Activated naive CD4-positive, alpha-beta T cell treated with Interleukin-2 at 50 U/mL for 16 hours (primary cell): ENCODE measurements around the gene STON1.
A peak's percentile ranks its signal among the peaks of the same experiment; 100 is the strongest.
"Not testable (repeated sequence)": the region's sequence is repeated elsewhere in the genome, so short reads cannot be mapped to it uniquely, and the experiment has no call there.

Source experiments
- DNase-seq: peaks from one replicate; pipeline ENCODE4 v3.0.0-alpha.2; 2020

Gene STON1, protein sequence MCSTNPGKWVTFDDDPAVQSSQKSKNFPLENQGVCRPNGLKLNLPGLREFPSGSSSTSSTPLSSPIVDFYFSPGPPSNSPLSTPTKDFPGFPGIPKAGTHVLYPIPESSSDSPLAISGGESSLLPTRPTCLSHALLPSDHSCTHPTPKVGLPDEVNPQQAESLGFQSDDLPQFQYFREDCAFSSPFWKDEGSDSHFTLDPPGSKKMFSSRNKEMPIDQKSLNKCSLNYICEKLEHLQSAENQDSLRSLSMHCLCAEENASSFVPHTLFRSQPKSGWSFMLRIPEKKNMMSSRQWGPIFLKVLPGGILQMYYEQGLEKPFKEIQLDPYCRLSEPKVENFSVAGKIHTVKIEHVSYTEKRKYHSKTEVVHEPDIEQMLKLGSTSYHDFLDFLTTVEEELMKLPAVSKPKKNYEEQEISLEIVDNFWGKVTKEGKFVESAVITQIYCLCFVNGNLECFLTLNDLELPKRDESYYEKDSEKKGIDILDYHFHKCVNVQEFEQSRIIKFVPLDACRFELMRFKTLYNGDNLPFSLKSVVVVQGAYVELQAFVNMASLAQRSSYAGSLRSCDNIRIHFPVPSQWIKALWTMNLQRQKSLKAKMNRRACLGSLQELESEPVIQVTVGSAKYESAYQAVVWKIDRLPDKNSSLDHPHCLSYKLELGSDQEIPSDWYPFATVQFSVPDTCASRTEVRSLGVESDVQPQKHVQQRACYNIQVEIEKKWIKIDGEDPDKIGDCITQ

DNA sequence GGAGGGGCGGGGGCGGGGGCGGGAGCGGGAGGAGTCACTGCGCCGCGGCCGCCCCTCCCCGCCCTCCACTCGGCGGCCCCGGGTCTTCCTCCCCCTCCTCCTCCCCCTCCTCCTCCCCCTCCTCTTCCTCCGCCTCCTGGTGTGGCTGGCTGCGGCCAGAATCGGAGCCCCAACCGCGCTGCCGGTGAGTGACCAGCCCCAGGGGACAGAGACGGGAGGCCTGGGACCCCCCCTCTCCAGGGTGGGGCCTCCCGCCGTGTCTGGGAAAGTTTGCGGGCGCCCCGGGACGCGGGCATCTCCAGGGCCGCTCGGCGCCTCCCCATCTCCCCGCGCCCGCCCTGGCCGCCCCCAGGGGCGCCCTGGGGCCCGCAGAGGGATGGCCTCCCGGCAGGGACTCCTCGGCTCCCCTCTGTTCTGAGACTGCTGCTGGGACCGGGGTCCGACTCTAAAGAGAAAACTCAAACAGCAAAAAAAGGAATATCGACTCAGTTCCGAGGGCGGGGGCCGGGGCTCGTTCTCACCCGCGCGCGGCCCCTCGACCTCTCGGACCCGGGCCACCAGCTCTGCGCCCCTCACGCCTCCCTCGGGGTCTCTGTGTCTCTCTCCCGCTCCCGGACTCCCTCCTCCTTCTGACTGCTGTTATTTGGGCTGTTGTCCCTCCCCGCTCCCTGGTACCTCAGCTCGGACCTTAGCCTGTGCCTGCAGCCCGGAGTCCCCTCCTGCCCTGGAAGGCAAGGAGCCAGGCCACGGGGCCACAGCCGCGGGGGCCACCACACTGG is at the start of gene STON1:
TSS of gene STON1 (plus strand) at position 122 of the 779 bp plus-strand sequence. CDS start 50,480 bp downstream, outside the sequence.
- DNase-seq = peak; percentile 25

DNA sequence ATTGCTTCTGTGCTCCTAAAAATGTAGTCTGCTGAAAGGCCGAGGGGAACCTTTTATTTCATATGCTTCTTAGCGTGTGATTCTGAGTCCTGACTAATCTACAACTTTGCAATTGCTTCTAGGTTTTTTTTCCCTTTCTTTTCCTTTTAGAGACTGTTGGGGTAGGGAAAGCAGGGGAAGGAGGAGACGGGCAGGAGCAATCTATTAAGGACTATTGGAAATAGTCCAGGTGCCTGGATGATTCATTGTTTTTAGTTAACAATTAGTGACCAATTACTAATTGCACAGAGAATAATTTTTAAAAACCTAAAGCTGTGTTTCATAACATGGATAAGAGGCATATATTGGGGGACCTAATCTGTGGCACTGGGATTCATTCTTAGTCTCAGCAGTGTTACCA is 49.4 kb upstream of the STON1 start:
- DNase-seq = no peak

DNA sequence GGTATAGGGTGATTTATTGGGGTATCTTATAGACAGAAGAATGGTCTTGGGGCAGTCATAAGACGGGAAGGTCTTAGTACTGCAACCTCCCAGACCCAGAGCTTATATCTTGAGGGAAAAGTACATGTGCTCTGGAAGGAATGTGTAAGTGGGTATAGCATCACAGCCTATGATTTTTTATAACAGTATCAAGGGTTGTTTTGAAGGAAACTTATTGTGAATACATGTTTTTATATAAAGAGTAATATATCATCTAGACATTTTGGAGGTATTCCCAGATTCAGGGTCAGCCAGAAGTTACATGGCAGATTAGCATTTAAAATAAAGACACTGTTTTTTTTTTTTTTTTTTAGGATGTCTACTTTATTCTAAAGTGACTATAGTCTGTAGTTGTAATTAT is 47.6 kb upstream of the STON1 start:
- DNase-seq = no peak

DNA sequence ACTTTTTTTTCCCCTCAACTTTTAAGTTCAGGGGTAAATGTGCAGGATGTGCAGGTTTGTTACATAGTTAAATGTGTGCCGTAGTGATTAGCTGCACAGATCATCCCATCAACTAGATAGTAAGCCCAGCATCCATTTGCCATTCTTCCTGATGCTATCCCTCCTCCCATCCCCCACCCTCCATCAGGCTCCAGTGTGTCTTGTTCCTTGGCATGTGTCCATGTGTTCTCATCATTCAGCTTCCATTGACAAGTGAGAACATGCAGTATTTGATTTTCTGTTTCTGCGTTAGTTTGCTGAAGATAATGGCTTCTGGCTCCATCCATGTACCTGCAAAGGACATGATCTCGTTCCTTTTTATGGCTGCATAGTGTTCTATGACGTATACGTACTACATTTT is 47.2 kb upstream of the STON1 start:
- DNase-seq = no peak

DNA sequence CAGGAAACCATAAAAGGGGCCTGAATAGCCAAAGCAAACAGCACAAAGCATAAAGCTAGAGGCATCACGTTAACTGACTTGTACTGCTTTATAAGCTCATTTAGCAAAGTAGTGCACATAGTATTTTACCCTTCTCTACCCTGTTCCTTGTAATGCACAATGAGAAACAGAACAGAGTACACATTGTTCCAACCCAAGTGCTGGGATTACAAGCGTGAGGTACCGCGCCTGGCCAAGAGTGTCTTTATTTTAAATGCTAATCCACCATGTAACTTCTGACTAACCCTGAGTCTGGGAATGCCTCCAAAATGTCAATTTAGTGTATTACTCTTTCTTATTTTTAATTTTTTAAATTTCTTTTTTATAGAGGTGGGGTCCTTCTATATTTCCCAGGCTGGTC is 46.4 kb upstream of the STON1 start:
- no peak for DNase-seq

DNA sequence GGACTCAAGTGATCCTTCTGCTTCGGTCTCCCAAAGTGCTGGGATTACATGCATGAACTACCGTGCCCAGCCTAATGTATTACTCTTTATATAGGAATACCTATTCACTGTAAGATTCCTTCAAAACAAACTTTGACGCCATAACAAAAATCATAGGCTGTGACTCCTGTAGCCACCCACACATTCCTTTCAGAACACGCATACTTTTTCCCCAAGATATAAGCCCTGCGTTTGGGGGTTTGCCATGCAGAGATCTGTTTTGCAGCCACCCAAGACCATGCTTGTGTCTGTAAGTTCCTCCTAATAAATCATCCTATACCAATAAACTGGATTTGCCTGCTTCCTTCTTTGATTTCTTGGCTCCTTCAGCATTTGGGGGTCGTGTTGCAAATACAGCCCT is 46.0 kb upstream of the STON1 start:
- DNase-seq = no peak

DNA sequence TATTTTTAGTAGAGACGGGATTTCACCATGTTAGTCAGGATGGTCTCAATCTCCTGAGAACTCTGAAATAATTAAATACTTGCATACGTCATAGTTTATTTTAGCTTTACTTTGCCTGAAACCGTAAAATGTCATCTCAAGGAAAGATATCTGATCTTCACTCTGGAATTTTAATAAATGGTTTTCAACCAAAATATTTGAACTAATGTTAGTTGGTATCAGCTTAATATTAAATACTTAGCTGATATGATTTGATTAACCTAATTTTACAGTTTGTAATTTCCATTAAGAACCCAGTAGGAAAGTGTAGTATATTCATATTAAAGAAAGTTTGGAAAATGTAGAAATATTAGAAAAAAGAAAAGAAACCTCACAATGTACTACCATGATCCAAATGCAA is 41.4 kb upstream of the STON1 start:
- no peak for DNase-seq

DNA sequence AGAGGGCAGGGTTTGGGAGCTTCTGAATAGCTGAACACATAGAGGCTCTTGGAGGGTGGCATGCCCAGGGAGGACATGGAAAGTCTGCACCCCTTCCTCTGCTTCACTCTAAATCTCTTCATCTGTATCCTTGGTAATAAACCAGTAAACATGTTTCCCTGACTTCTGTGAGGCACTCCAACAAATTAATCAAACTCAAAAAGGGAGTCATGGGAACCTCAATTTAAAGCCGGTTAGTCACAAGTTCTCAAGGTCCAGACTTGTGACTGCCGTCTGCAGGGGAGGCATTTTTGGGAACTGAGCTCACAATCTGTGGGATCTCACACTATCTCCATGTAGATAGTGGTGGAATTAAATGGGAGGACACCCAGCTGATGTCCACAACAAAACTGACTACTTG is 33.1 kb upstream of the STON1 start:
- no peak for DNase-seq

DNA sequence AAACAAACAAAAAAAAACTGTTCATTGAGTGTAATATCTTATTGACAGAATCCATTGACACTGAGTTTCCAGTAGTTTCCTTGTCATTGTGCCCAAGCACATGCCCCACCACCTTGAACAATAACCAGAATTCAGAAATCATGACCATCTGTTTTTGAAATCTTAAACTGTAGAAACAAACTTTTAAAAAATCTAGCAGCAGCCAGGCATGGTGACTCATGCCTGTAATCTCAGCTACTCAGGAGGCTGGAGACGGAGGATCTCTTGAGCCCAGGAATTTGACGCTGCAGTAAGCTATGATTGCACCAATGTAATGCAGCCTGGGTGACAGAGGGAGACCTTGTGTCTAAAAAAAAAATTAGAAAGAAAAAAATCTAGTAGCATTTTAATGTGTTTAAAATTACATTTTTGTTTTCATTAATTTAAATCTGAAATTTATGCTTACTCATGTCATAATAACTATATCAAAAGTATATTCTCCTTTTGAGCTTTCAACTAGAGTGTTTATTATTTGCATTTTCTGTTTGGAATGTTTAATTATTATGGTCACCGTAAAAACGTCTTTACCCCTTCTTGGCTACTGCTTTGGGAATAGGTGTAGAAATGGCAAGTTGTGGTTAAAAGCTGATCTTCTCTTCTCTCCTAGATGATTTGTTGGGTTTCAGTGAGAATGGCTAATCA is 25.2 kb upstream of the STON1 start:
- DNase-seq = no peak

DNA sequence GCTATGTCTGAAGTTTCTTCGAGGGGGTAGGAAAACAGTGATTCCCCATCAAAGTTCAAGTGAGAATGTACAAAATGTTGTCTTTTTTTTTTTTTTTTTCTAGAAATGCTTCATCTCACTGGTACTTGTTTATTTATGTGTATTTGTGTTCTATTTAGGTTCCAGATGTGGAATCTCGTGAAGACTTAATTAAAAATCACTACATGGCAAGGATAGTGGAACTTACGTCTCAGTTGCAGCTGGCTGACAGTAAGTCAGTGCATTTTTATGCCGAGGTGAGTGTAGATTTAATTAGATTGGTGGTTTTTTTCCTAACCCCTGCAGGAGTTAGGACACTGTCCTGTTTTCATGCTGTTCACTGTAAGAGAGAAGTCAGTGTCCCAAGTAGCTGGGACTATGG is 22.8 kb upstream of the STON1 start:
- DNase-seq = no peak

DNA sequence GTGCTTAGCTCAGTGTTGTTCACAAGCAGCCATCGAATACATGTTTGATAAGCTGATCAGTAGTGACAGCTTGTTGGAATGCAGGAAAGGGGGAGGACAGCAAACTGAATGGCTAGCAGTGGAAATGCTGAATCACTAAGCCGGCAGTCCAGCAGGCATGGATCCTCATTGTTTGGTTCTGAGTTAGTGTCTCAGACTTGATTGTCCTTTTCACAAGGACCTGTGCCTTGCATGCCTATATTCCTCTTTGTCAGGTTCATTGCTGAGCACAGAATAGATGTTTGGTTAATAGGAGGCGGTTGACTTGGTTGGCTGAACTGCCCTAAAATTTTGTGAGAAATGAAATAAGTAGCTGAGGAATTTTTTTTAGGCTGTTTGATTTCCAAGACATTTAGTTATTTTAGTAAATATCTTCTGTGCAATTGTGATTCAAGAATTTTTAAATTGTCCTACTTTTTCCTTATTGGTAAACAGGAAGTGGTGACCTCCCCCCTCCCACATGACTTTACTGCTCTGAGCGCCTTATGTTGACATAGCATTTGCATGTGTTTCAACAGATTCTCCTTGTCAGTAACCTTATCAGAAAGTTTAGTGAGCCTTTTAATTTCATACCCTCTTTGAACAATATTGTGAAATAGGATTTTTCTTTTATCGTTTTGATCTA is 21.4 kb upstream of the STON1 start:
- DNase-seq = no peak

DNA sequence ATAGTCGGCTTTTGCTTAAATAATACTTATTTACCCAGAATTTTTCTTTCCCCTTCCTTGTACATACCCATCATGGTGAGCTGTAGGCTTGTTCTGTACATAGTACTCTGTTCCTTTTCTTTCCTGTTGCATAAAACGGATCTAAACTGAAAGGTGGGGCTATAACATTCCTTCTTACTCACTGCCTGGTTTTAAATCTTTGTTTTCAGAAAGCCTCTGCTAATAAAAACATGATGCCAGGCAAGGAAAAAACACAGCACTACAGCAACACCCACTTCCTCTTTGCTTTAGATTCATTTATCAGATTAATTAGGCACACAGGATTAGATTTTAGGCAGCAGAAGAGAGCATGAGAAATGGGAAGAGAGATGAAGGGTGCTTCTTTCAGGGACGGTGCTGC is 19.6 kb upstream of the STON1 start:
- no peak for DNase-seq

DNA sequence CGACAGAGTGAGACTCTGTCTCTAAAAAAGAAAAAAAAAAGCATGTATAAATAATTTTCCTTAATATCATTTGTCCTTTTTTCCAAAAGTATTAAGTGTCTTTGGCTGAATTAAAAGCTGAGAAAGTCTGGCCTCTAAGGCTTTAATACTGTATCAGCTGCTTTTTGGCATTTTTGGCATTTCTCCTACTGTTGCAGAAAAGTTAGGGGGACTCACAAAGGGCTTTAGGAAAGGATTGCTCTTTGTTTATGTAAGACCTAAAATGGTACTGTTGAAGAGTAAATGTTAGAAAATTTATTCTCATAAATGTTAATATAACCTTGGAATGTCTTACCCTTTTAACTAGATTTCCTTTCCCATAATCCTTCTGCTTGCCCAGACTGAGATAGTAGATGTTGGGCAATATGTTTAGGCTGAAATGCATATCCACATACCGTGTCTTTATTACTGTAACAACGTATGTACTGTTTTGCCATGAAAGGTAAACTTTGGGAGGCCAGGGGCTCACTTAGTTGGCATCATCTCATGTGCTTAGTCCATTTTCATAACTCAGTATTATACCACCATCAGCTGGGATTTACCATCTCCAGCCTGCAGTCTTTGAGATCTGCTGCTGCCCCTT is 18.0 kb upstream of the STON1 start:
- DNase-seq = no peak

DNA sequence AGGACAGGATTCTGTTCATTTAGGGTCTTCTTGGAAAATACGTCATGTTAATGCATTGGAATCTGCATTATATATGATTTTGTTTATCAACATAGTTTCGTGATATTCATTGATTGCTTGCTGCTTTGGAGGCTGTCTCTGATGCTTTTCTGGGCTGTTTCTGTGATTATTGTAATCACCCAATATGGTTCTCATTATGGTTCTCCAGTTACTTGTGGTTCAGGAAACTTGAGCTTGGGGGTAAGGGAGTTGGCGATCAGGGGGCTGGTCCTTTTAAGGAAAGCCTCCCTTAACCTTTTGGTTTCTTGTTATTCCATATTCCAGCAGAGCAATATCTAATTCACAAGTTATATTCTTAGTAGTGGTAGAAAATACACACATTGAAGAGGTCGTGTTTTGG is 17.4 kb upstream of the STON1 start:
- DNase-seq = no peak

DNA sequence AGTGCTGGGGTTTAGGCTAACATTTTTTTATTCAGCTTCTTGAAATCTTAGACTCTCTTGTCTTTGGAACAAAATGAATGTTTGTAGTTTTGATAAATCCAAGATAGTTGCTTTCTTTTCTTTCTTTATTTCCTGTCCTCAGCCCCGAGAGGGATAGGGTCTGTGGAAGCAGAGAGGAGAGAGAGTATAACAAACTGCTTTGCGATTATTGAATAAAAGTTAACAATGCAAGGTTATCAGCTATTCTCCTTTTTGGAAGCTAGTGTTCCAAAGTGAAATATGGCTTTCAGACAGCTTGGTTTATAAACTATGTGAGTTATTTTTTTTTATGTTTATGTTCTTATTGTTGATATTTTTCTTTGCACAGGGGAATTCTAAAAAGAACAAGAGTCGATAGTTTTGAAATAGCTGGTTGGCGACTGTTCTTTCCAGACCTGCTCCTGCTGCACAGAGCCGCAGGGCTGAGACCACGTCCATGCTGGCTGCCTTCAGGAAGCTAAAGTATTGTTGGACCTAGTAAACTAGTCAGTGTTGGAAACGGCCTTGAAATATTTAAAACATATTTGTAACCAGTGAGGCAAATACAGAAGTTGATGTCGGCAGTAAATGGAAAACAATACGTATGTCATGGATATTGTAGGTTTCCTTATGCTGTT is 15.5 kb upstream of the STON1 start:
- no peak for DNase-seq

DNA sequence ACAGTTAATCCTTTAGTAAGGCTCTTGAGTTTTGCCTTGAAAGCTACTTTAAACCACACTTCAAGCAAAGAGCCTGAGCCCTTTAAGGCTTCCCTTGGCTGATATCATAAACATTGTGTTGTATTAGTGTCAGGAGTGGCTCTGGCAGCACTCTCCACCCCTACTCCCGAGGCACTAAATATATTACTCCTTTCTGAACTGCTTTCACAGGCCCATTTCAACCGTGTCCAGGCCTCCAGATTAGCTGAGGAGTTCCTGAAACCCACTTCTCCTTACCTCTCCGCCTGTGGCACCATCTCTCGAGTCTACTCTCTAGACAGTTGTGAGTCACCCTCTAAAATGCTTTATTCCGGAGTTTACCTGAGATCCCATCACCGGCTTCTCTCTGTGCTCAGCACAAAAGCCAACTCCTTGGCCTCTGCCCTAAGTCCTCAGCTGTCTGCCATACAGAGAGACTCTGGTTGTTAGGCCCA is 14.4 kb upstream of the STON1 start:
- no peak for DNase-seq

DNA sequence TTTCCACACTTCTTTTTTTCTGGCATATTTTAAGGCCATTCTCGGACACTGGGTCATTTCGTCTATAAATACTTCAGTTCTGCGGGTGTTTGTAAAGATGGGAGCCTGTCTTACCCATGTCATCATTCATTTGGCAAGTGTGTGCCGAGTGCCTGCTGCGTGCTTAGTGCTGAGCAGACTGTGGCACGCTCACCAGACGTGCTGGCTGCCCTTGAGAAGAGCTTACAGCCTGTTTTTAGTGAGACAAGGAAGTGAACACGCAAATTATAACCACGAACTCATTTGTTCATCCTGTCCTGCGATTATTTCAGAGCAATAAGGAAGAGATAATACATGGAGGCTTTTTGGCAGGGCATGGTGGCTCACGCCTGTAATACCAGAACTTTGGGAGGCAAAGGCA is 10.4 kb upstream of the STON1 start:
- DNase-seq = no peak

DNA sequence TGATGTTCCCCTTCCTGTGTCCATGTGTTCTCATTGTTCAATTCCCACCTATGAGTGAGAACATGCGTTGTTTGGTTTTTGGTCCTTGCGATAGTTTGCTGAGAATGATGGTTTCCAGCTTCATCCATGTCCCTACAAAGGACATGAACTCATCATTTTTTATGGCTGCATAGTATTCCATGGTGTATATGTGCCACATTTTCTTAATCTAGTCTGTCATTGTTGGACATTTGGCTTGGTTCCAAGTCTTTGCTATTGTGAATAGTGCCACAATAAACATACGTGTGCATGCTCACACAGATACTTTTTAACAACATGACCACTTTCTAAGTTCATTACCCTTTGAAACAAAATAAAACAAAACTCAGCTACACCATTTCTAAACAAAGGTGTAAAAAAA is 5.2 kb upstream of the STON1 start:
- DNase-seq = not testable (repeated sequence)

DNA sequence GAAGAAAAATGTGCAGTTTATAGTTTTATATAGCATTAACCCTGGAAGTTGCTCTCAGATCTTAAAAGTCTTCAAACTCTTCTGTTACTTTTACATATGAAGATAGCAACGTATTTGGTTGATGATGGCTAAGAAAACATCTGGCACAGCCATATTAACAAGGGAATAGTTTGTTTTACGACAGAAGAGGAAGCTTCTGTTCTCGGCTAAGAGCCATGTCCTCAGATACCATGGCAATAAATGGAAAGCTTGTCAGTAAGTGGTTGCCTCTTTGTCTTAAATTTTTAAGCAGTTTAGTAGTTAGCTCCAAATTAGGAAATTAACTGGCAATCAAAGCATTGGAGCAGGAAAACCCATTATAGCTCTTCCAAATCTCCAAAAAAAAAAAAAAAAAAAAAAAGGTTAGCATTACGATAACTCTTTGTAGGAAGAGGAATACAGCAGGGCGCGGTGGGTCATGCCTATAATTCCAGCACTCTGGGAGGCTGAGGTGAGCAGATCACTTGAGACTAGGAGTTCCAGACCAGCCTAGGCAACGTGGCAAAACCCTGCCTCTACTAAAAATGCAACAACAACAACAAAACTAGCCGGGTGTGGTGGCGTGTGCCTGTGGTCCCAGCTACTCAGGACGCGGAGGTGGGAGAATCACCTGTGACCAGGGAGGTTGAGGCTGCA is 4.5 kb upstream of the STON1 start:
- DNase-seq = no peak

DNA sequence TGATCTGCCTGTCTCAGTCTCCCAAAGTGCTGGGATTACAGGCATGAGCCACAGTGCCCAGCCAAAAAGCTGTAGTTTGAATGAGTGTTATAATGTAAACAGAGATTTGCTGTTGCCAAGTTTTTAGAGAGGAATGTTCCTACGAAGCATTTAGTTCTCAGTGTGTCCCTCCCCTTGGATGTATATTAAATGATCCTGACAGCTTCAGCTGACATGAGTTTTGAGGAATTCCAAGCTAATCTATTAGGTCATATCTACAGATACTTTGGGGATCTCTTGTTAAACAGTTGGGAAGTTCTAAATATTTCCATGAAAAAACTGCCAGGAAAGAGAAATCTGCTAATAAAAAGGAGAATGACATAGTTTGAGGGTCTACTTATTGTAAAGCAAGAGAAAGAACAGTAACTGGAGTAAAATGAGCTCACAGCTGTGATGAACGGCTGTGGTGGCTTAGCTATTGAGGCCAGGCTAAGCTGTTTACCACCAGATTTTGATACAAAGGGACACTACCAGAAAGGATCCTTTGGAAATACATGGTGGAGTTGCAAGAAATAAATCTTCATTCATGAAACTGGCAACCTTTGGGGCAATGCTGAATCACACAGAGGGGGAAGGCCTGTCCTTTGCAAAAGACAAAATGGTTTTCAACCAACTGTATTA is 2.6 kb upstream of the STON1 start:
- DNase-seq = no peak
